HG03565 (cell line): ENCODE data around the gene PBXIP1.

Source experiments
- ATAC-seq: cut with Tn5 transposase; IDR thresholded peaks from one replicate; pipeline ENCODE4 v1.9.1; 2021; ENCODE audit warnings: mild to moderate bottlenecking, moderate library complexity; ENCODE audit not compliant: unreplicated experiment

PBXIP1 gene

DNA sequence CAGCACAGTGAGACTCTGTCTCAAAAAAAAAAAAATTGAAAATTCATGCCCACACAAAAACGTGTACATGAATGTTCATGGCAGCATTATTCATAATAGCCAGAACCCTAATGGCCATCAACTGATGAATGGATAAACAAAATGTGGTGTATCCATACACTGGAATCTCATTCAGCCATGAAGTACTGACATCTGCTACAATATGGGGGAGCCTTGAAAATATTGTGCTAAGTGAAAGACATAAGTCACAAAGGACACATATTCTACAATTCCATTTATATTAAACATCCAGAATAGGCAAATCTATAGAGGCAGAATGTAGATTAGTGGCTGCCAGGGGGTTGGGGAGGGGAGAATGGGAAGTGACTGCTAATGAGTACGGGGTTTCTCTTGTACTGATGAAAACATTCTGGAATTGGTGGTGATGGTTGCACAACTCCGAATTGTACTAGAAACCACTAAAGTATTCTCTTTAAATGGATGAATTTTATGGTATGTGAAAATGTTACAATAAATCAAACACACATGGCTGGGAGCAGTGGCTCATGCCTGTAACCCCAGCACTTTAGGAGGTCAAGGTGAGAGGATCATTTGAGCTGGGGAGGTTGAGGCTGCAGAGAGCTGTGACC is 52.8 kb downstream of the PBXIP1 start:
- no peak for ATAC-seq

DNA sequence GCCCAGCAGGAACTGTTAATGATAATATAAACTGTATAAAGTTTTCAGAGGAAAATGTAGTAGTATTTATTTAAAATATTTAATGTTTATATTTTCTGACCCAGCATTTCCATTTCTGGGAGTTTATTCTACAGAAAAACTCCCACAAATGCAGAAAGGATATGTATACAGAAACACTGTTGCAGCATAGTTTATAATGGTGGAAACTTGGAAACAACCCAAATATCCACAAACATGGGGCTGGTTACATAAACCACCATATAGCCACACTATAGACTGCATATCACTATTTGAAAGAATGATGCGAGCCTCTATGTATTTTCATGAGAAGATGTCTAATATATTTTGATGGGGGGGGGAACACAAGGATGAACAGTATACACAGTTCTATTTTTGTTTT is 54.3 kb downstream of the PBXIP1 start:
- ATAC-seq: no peak

DNA sequence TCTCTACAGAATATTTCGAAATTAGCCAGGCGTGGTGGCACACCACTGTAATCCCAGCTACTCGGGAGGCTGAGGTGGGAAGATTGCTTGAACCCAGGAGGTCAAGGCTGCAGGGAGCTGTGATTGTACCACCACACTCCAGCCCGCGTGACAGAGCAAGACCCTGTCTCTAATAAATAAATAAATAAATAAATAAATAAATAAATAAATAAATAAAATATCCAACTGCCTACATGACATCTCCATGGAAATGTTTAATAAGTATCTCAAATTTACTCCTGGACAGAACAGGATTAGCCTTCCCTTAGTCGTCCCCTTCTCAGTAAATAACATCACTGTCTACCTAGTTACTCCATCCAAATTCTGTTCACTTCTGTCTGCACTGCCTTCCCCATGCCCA is 56.9 kb downstream of the PBXIP1 start:
- no peak for ATAC-seq

DNA sequence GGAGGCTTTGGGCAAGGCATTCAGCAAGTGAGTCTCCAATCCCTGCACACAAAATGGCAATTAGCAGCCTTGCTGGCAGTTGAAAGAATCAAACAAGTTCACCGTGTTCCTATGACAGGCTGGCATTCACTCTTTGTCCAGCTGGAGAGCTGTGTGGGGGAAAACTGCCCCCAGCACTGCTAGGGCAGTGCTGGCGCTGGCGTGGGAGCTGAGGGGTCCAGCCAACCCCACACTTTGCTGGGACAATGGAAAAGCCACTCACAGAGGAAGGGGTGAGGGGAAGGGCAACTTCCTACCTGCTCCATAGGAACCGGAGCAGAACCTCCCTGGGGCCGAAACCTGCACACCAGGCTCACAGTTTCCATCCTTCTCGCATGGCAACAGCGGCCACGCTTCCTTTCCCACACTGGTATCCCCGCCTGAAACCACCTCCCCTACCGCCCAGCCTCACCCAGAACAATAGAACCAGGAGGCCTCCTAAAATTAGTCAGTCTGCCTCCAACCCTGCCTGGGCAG is 59.1 kb downstream of the PBXIP1 start:
- no peak for ATAC-seq

DNA sequence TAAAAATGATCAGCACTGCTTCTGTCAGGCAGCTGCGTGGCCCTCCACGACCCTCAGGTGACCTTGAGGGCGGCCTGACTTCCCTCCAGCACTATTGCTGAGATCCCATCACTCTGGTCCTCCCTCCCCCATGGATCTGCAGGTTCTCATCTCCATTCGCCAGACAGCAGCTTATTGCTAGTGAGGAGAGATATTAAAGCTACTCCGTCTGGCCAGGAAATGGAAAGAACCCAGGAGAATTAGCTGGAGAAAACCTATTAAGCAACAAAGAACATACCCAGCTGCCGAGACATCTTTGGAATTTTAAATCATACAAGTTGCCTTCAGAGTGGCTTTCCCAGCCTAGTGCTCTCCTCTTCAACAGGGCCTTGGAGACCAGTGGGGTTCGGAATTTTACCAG is 60.1 kb downstream of the PBXIP1 start:
- ATAC-seq: no peak
